Measurements from ENCODE around the gene MAPK8.

- TF ChIP-seq SUZ12 (IDR thresholded peaks at IDR 0.05; ENCODE audit: extremely low read depth, insufficient read depth, insufficient read length) (no peak), ZNF274 (IDR thresholded peaks at IDR 0.05; ENCODE audit: low read depth, low read length) (no peak)
These were observed 162.5 kb downstream of the MAPK8 start for GRCh38 chr10:48468866-48469511.
